Omental fat pad (tissue), 4 donors: Measurements from ENCODE around the gene ADAMTS12. TPM values are rescaled to one million over a fixed set of nuclear protein-coding genes. Genes with fewer than 3 reads are reported as not detected.

Experiments used
- ATAC-seq: fragments of 150-250 bp; one replicate; pipeline ENCODE4 v1.9.1; 2016; ENCODE audit warnings: mild to moderate bottlenecking, moderate library complexity; ENCODE audit not compliant: low FRiP score
- DNase-seq: peaks from one replicate; pipeline ENCODE4 v3.0.0-alpha.2; 2019; ENCODE audit warnings: low spot score
- total RNA-seq, 4 donors: library from RNA; depleted of rRNA; stranded (reverse); fragments of >200 nt; gene quantifications; one replicate each; pipeline ENCODE4 v1.1.0, GENCODE V29; 2016
- TF ChIP-seq, protein P1 (sequence below), 3 donors: fragments of 450-650 bp; IDR thresholded peaks; one replicate each; pipeline ENCODE4 v1.5.1; 2016 to 2017; ENCODE audit warnings: antibody characterized with exemption in 3 of 3, mild to moderate bottlenecking in 3 of 3, moderate library complexity in 2 of 3

The ADAMTS12 gene
- total RNA-seq, 4 donors from 2014 or later, result 17.5 to 42.9 (median 24.0) TPM

DNA sequence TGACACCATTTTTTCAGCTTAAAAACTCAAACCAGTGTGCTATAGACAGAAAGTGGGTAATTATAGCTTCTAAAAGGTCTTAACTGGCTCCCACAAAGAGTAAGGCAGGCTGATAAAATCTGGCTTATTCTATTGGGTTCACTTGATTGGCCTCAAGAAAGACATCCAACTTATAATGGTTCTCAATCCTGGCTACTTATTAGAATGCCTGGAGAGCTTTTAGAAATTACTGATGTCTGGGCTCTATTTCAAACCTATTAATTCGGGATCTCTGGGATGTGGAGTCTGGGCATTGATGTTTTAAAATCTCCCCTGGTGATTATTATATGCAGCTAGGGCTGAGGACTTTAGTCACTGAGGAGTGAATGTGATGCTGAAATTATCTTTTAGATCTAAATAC, 263.0 kb downstream of the ADAMTS12 start:
- no peak for DNase-seq
- TF ChIP-seq, protein P1, sequence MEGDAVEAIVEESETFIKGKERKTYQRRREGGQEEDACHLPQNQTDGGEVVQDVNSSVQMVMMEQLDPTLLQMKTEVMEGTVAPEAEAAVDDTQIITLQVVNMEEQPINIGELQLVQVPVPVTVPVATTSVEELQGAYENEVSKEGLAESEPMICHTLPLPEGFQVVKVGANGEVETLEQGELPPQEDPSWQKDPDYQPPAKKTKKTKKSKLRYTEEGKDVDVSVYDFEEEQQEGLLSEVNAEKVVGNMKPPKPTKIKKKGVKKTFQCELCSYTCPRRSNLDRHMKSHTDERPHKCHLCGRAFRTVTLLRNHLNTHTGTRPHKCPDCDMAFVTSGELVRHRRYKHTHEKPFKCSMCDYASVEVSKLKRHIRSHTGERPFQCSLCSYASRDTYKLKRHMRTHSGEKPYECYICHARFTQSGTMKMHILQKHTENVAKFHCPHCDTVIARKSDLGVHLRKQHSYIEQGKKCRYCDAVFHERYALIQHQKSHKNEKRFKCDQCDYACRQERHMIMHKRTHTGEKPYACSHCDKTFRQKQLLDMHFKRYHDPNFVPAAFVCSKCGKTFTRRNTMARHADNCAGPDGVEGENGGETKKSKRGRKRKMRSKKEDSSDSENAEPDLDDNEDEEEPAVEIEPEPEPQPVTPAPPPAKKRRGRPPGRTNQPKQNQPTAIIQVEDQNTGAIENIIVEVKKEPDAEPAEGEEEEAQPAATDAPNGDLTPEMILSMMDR (IDR thresholded peaks at IDR 0.05), result no peak
- ATAC-seq, result no peak

DNA sequence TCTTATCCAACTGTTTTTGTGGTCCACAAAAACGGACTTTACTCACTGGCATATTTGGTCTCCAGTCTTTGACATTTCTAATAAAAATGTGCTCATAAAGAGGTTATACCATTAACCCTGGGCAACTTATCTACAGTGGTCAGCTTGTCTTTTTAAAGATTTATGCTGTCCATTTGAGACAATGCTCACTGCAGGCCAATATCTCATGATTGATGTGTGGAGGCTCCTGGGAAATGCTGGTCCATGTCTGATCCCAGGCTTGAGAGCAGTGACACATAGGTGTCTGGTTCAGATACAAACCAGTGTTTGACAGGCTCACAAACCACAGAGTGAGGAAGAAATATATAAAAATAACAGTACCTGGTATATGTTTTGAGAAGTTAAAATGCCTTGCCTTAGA, 270.3 kb downstream of the ADAMTS12 start:
- ATAC-seq (no peak), DNase-seq (no peak)
- TF ChIP-seq, protein P1 (IDR thresholded peaks at IDR 0.05), result no peak

DNA sequence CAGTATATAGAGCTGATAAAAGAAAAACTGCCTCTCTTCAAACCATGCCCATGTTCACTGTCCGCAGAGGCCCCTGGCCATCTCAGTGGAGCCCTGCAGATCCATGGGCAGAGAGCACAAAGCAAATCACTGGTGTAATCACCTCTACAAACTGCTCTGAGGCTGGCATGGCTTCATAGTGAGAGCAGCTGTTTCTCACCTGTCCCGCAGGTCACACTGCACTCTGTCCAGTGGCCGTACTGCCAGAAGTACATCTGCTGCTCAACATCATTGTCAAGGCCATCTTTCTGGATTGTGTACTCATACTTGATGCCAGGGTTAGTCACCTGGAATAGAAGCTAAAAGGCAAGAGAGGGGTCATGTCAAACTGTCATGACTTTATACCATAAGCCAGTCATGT, 277.8 kb downstream of the ADAMTS12 start:
- TF ChIP-seq, protein P1 (IDR thresholded peaks at IDR 0.05), result no peak
- no peak for ATAC-seq
- DNase-seq, result no peak

DNA sequence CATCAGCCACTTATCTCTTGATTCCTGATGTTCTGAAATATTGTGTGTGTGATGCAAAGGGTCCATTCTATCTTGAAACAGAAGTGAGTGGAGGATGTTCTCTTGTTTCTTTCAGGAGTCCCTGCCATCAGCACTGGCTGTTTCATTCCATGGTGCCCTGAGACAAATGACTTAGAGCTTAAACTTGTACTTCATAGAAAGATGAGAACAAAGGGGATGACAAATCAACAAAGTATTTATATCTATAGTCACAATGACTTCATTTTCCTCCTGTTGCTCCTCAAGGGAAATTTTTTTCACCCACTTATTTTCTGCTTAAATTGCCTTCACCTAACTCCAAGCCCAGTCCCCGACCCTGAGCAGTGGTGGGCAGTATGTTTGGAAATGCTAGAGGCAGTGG, 279.4 kb downstream of the ADAMTS12 start:
- no peak for DNase-seq
- ATAC-seq, result no peak
- TF ChIP-seq, protein P1 (IDR thresholded peaks at IDR 0.05), result no peak

DNA sequence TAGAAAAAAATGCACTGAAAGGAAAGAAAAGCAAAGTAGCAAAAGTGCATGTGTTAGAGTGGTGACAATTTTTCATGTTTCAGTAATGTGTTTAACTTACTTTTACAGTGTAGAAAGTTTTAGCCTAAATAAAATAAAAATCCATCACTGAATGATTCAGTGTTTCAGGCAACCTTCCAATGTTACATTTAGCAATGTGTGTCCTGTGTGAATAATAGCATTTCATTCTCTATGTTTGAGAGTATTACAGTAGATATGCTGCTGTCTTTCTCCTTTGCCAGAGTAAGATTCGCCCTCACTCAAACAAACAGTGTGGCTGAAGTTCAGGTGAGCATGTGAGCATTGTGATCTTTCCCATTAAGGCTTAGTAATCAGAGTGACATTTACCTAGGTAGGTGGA, 279.9 kb downstream of the ADAMTS12 start:
- DNase-seq, result no peak
- TF ChIP-seq, protein P1 (IDR thresholded peaks at IDR 0.05), result no peak
- ATAC-seq, result no peak

DNA sequence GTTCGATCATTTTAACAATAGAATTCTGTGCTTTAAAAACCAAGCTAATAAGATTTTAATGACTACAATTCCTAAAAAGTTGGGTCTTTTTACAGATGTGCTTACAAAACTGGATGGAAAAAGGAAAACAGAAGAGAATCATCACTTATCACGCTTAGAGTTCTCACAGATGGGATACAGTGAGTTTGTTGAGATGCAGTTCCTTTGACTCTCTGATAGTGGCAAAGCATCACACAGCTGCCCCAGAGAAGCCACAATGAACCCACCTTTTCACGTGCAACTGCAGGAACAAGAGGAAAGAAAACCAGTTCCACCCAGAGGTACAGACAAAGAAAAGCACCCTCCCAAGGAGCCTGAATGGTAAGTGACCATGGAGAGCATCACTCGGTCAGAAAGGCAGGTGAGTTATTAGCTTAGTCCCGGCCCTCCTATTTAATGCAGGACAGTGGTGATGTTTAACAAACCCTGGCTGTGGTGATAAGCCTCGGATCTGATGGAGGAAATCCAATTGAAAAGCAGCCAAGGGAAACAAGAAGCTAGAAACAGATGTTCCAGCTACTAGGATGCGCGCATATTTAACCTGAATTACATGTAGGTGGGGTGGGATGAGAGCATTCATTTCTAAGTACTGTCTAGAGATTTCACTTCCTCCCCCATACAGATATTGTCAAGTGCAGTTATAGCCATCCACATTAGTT, 283.3 kb downstream of the ADAMTS12 start:
- ATAC-seq, result no peak
- no peak for DNase-seq
- TF ChIP-seq, protein P1 (IDR thresholded peaks at IDR 0.05), result no peak

DNA sequence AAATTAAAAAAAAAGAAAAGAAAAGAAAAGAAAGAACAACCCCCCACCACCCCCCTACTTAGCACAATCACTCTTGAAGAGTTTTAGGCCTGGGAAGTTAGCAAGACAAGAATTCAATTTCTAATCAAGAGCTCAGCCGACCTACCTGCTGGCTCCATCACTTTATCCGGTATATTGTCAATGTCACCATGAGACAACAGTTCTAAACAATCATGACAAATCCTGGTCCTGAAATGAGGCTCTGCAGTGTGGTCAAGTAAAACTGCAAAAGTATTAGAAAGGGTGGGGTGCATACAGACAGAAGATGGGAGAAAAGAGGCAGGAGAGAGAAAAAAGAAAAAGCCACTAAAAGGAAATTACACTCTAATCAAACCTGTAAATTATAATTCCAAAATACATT, 287.3 kb downstream of the ADAMTS12 start:
- ATAC-seq, result no peak
- TF ChIP-seq, protein P1 (IDR thresholded peaks at IDR 0.05), result no peak

More for the DNA sequence above, 287.3 kb downstream of the ADAMTS12 start:
- no peak for DNase-seq
